NCI-H2196 (cell line): ENCODE results near the gene NBEAL2.

Source experiments
- DNase-seq: peaks from one replicate; lab custom pipeline; 2025; ENCODE audit not compliant: unreplicated experiment; lab: John Stamatoyannopoulos, UW

The NBEAL2 gene

GRCh38 chr3:46944191-46944590 lies 35.3 kb upstream of the NBEAL2 start:
- DNase-seq = no peak

GRCh38 chr3:46946416-46946815 lies 33.0 kb upstream of the NBEAL2 start:
- DNase-seq = no peak

GRCh38 chr3:46946856-46947545 lies 32.5 kb upstream of the NBEAL2 start:
- no peak for DNase-seq

- DNase-seq = no peak
These were observed 31.9 kb upstream of the NBEAL2 start for GRCh38 chr3:46947546-46947901.

DNA sequence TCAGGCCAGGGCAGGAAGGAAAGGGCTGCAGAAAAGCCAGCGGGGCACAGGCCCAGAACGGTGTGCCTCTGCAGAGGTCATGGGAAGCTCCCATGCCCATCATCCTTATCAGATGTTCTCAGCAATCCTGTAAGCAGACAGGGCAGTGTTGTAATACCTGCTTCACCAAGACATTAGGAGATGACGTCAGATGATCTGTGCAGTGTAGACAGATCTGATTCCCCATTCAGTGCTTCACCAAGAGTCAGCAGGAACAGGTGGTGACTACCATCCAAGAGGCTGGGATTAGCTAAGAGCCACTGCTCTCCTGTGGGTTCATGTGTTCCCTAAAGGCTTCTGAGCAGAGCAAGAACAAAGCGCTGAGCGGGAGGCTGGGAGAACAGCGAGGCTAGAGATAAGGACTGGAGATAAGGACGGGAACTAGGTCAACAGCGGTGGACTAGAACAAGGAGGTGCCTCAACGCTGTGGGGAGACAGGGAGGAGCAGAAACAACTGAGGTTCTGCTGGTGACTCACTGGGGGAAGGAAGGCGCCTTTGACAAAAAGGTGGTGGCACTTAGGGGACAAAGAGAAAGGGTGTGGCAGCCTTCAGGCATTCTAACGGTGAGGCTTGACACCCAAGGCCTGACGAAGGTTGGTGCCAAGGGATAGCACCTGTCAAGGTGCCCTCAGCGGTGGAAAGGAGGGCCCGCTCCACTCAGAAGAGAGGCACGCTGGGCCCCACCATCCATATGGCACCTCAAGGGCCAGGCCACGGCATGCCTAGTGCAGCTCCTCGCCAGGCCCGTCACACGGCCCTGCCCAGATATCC lies 31.3 kb upstream of the NBEAL2 start:
- DNase-seq = peak; percentile 24

- no peak for DNase-seq
These were observed 30.4 kb upstream of the NBEAL2 start for GRCh38 chr3:46948830-46949671.

- no peak for DNase-seq
These were observed 29.3 kb upstream of the NBEAL2 start for GRCh38 chr3:46950177-46950576.

GRCh38 chr3:46950650-46951241 lies 28.7 kb upstream of the NBEAL2 start:
- DNase-seq = no peak

DNA sequence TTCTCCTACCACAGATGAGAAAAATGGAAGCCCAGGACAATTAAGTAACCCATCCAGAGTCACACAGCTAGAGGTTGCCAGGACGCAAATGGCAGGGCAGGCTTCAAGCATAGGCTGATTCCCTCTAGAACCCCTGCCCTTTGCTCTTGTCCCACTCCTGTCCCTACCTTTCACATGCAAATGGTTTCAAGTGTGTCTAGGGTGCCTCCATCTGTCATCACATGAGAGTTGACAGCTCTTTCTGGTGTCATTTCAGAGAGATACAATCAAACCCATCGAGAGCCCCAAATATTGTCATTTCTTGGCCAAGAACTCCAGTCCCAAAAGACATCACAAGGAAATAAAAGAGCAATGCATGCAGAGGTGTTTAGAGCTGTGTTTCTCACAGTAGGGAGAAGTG lies 26.7 kb upstream of the NBEAL2 start:
- DNase-seq = no peak

- DNase-seq = no peak
These were observed 26.0 kb upstream of the NBEAL2 start for GRCh38 chr3:46953234-46954010.

DNA sequence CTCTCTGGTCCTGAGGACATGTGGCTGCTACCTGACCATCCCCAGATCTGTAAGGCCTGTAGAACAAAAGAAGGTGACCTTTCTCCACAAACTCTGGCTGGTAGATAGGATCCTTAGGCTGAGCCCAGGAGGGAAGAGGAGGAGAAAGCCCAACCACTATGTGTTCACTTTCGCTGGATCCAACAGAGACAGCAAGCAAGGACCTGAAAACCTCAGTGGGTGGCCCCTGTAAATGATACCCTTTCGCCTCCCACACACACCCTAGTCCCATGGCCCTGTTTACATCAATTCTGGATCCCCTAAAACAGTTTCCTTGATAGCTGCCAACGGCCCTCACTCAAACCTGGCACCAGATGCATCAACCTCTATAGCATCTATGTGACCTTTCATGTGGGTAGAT lies 25.3 kb upstream of the NBEAL2 start:
- no peak for DNase-seq

GRCh38 chr3:46955157-46955556 lies 24.3 kb upstream of the NBEAL2 start:
- no peak for DNase-seq

- DNase-seq = no peak
These were observed 23.6 kb upstream of the NBEAL2 start for GRCh38 chr3:46955801-46956259.

- DNase-seq = no peak
These were observed 22.2 kb upstream of the NBEAL2 start for GRCh38 chr3:46957092-46957820.

DNA sequence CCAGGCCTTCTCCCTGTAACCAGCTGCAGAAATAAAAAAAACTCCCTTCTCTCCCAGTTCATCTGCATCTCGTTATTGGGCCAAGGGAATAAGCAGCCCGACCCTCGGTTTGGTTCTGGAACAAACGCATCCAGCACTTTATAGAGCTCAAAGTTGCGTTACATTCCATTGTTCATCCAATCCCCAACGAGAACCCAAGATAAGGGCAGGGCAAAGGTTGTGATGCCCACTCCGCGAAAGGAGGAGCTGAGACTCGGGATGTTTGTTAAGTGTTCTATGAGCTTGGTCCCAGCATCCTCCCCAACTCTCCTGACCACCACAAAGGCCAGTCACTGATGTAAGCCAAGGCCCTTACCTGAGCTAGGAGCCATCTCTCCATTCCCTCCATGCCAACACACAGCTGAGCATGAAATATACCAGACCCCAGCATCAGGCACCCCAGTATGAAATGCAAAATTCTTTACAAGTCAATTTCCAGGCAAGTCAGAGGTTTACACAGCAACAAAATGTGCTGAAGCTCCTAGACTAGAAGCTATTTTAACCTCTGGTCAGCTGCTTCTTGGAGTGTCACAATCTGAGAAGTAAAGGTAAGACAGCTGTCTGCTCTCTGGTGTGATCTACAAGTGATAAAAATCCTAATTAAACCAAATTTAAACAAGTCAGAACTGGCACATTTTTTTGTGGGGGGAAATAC lies 20.9 kb upstream of the NBEAL2 start:
- no peak for DNase-seq

GRCh38 chr3:46959161-46959511 lies 20.3 kb upstream of the NBEAL2 start:
- DNase-seq = no peak

- no peak for DNase-seq
These were observed 19.3 kb upstream of the NBEAL2 start for GRCh38 chr3:46960081-46960701.

- no peak for DNase-seq
These were observed 18.6 kb upstream of the NBEAL2 start for GRCh38 chr3:46960835-46961234.

GRCh38 chr3:46962427-46962826 lies 17.0 kb upstream of the NBEAL2 start:
- DNase-seq = no peak
